GM19035 (cell line): Measurements from ENCODE around the gene SYT8.

Experiments
- ATAC-seq: cut with Tn5 transposase; IDR thresholded peaks from one replicate; pipeline ENCODE4 v1.9.1; 2021; ENCODE audit not compliant: unreplicated experiment

Gene SYT8

DNA sequence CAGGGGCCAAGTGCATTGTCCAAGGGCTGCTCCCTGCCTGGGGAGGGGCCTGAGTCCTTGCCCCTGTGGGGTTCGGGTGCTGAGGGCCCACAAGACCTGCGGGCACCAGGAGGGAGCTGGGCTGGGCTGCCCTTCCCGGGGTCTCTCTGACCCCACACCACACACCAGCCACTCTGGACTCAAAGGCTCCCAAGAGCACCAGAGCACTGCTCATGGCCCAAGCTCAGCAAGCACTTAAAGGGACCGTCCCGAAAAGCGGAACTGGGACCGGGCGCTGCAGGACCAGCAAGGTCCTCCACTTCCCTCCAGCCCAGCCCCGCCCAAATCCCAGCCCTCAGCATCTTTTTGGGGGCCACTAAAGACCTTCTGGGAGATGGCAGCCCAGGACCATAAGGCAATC lies 23.4 kb downstream of the SYT8 start:
- ATAC-seq: no peak

DNA sequence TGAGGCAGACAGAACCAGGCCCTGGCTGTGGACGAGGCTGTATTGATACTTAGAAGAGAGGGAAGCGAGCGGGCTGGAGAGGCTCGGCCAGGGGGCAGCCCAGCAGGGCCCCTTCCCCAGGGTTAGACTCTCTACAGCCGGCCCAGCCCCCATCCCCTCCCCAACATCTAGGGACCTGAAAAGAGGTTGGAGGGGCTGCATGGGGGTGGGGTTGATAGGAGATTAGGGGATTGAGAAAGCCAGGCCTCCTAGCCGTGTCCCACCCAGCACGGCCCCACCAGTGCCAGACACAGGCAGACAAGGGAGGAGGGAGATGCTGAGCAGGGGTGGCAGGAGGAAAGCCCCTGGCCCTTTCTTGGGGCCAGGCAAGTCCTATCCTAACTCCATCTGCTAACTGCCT lies 23.8 kb downstream of the SYT8 start:
- ATAC-seq: no peak

DNA sequence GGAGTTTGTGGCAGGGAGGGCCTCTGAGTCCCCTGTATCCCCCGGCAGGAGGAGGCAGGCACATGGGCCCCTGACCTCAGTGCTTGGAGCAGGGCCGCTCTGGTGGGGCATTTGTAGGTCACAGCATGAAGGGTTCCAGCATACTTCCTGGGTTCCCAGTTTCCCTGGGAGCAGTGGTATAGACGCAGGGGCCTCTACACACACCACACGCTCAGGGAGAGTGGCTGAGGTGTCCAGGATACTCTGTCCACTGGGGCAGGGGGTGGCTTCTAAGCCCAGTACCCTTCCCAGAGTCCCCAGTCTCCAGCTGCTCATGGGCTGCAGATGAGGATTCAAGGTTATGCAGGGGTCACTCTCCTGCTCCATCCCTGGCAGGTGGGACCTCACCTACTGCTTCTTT lies 24.2 kb downstream of the SYT8 start:
- no peak for ATAC-seq

DNA sequence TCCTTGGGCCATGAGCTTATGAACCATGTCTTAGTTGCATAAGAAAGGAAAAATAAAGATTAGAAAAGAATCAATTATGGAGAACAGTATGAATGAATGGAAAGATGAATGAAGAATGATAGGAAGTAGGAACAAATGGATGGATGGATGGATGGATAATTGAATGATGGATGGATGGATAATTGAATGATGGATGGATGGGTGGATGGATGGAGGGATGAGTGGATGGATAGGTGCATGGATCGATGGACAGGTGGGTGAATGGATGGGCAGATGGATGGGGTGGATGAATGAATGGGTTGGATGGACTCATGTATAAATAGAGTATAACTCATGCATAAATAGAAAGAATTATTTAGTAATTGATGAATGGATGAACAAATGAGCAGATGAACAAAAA lies 25.3 kb downstream of the SYT8 start:
- ATAC-seq: no peak

DNA sequence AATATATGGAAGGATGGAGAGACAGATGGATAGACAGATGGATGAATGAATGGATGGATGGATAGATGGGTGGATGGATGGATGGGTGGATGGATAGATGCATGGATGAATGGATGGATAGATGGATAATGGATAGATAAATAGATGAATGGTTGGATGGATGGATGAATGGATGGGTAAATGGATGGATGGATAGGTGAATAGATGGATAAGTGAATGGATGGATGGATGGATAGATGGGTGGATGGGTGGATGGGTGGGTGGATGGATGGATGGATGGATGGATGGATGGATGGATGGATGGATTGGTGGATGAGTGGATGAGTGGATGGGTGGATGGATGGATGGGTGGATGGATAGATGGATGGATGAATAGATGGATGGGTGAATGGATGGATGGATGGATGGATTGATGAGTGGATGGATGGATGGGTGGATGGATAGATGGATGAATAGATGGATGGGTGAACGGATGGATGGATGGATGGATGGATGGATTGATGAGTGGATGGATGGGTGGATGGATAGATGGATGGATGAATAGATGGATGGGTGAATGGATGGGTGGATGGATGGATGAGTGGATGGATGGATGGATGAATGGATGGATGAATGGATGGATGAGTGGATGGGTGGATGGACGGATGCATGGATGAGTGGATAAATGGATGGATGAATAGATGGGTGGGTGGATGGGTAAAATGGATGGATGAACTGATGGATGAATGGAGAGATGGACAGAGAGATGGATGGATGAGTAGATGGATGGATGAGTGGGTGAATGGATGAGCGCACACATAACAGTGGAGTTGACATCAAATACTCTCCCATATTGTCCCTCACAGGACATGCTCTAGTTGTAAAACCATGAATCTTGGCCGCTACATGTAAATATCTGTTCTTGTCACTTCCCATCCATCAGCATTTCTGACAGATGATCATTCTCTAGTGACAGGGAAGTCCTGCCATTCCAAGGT lies 26.9 kb downstream of the SYT8 start:
- ATAC-seq: no peak

GRCh38 chr11:1862588-1863351 lies 28.0 kb downstream of the SYT8 start:
- no peak for ATAC-seq

DNA sequence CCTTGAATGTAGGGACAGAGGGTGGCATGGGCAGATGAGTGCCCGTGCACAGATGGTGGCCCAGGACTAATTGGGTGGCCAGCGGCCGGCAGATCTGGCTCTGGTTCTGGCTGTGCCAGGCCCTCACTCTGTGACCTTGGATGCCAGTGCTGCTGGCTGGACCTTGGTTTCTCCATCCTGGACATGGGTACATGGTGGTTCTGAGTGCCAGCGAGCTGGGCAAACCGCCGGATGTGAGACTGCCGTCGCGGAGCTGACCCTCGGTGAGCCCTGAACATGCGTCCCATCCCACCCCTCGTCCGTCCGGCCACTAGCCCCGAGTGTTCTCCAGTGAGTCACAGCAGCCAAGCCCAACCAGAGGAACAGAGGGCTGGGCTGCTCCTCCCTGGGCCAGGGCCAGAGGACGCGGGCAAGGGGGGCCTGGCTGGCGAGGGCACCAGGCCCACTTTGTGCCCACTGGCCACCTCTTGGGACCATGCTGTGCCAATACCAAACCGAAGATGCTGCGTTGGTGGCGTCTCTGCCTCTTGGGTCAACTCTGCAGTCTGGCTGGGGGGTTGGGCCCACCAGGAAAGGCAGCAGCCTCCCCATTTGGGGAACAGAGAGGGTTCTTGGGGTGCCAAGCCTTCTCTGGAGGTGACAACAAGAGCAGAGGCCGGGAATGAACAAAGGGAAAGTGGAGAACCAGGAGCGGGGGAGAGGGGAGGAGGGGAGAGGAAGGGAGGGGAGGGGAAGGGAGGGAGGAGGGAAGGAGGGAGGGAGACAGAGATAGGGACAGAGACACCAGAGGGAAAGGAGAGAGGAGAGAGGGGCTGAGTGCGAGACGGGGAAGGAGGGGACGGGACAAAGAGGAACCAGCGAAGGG lies 28.8 kb downstream of the SYT8 start:
- ATAC-seq: no peak

- ATAC-seq: no peak
Measured at GRCh38 chr11:1864231-1864630, 29.4 kb downstream of the SYT8 start.

GRCh38 chr11:1864831-1865665 lies 30.3 kb downstream of the SYT8 start:
- no peak for ATAC-seq

DNA sequence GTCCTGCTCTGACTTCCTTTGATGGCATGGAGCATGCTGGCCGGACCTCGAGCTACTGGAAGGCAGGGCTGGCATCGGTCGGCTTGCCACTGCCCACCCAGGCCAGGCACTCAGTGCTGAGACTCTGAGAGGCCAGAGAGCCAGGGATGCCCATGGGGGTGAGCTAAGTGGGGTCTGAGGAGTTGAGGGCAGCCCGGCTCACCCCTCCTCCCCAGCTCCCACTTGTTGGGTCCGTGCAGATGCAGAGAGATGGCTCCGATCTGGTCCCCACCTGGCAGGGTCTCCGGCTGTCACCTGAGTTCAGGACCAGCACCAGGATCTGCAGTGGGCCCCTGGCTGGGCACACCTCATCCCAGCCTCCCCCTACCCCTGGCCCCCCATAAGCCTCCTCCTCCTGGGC lies 31.4 kb downstream of the SYT8 start:
- ATAC-seq: no peak

DNA sequence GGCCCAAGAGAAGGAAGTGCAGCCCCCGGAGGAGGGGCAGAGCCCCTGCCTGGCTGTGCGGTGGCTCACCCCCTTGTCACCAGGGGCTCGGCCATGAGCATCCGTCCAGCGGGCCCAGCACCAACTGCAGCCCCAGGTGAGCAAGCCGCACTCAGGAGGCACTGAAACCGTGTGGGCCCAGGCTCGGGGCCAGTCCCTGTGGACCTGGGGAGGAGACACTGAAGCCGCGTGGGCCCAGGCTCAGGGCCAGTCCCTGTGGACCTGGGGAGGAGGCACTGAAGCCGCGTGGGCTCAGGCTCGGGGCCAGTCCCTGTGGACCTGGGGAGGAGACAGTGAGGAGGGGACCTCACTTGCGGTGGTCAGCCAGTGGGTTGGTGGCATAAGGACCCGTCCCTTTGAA lies 32.0 kb downstream of the SYT8 start:
- ATAC-seq: no peak

- ATAC-seq: no peak
Measured at GRCh38 chr11:1867381-1867780, 32.6 kb downstream of the SYT8 start.

GRCh38 chr11:1868056-1868635 lies 33.4 kb downstream of the SYT8 start:
- no peak for ATAC-seq

DNA sequence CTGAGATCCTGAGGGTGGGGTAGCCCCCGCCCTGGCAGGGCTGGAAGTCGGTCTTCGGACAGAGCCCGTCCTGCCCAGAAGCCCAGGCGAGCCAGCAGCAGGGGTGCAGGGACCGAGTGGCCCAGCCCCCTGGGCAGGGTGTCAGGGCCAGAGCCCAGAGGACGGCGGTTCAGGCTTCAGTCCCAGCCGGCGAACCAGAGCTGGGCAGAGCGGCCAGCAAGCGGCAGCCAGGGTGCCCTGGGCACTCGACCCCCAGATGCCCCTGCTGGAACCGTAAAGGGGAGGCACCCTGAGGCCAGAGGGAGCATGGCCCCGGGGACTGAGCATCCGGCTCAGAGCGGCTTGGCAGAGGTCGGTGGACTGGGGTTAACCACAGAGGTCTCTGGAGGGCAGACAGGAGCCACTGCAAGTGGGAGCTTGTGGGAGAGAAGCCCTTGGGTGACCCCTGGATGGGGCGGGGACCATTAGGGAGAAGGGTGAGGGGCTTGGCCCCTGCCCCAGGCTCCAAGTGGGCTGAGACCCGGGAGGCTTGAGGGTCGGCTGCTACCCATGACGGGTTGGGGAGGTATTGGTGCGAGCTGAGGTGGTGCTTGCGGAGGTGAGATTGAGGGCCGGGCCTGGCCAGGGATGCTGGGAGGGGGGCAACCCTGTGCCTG lies 34.0 kb downstream of the SYT8 start:
- no peak for ATAC-seq

DNA sequence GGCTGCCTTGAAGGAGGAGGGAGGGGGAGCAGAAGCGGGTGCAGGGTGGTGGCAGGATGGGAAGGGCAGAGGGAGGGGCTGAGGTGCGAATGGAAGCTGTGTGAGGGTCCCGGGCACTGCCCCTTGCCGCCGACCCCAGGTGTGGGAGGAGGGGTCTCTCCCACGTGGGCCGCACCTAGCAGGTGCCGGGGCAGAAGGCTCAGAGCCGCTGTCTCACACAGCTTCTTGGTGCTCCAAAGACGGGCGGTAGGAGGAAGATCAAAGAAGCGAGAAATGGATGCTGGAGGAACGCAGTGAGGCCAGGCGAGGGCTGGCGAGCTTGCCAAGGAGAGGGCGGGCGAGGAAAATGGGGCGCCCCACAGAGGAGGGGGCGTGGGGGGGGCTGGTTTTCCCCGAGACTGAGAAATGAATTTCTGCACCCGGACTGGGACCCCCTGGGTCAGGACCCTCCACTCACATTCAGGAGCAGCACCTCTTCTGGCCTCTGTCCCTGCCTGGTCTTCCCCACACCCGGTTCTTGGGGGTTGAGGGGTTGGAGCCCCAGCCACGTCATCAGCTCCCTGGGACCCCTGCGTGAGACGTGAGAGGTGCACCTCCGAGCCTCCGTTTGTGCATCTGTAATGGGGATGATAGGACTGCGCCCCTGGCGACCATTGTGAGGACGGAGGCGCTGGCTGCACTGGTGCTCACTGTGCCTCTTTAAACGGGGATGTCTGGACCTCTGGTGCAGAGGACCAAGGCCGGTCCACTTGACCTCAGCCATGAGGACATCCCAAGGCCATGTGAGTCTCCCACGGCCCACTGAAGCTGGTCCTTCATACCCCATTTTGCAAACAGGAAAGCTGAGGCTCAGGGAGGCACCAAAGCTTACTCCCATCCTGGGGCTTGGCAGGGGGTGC lies 34.9 kb downstream of the SYT8 start:
- no peak for ATAC-seq

DNA sequence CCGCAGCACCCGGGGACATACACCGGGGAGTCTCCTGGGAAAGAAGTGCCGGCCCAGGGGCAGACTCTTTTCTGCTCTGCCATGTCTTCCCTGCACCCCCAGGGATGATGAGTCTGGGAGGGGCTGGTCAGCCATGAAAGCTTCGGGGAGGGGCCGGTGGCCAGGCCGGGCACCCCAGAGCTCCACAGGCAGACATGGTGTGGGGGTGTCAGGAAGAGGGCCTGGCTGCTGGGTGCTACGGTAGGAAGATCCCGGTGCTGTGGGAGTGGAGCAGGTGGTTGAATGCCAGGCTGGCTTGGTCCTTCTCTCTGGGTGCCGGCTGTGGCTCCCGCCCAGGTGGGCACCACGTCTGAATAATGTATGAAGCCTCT lies 35.5 kb downstream of the SYT8 start:
- ATAC-seq: no peak

DNA sequence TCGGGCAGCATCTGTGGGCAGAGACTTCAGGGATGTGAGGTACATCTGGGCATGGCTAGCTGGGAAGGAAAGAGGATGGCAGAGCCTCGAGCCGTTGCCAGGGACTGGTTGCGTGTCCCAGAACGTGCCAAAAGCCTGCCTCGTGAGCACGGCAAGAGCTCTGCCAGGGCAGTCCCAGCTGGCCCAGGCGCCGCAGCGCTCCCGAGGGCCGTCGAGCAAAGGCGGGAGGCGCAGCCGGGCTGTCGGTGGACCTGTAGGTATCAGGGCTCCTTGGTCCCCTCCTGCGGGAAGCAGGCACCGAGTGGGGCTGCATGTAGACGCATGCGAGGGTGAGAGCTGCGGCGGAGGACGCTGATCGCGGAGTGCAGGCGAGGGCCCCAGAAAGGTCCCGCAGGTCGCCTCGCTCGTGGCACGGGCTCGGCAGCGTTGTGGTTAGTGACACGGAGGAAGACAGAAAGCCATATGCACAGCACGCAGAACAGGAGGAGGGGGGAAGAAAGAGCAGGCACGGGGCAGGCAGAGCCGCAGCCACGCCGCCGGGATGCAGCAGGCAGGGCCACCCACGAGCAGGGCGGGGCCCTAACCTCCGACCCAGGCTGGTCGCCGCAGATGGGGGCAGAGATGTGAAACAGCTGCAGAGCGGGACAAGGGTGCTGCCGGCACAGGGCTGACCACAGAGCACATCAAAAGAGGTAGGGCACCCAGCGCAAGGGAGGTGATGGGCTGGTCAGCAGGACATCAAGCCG lies 36.1 kb downstream of the SYT8 start:
- no peak for ATAC-seq

DNA sequence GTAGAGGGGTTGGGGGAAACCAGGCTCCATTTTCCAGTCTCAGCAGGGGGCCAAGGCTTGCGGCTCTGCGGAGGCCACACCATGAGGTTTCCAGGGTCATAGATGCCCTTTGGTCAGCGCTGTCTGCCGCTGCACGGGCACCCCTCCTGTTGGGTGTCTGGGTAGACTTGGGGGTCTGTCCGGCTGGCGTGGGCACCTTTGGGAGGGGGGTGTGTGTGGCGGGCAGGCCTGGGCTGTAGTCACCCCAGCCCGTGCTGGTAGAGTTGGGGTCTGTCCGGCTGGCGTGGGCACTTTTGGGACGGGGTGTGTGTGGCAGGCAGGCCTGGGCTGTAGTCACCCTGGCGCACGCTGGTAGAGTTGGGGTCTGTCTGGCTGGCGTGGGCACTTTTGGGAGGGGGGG lies 36.7 kb downstream of the SYT8 start:
- no peak for ATAC-seq
